Measurements from ENCODE around the gene ACY1. TPM values are rescaled to one million over a fixed set of nuclear protein-coding genes. Genes with fewer than 3 reads are reported as not detected.

ACY1 gene
- total RNA-seq, 2 experiments from 2014 or later: 4.9 TPM

DNA sequence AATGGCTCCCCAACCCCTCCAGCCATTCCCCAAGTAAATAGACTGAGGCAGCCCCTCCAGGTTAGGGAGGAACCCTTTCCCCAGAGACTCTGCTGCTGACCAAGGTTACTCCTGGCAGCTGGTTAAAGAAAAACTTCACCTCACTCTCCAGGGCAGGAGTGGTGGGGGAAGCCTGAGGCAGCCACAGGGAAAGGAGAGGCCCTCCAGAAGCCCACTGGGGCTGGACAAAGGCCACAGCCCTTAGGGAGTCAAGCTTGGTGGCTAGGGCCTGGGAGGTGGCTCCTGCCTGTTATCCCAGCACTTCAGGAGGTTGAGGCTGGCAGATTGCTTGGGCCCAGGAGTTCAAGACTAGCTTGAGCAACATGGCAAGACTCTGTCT, 923 bp downstream of the ACY1 start:
- Mint-ChIP-seq H3K9me3 (no peaks in the 10 kb centered on the region), H3K4me3 (peak overlapping the region; percentile 38), H3K4me1 (ENCODE audit: low read depth) (peaks cover 20% of the 10 kb centered on the region), H3K27ac (peak overlapping the region; percentile 59), H3K27me3 (no peaks in the 10 kb centered on the region), H3K36me3 (ENCODE audit: low read depth) (no peaks in the 10 kb centered on the region)
- Histone ChIP-seq H3K36me3 (ENCODE audit: insufficient read depth, low read length) (no peaks in the 10 kb centered on the region), H3K4me3 (ENCODE audit: low read length) (no peak overlapping the region), H3K4me1 (ENCODE audit: insufficient read depth, low read length) (peaks cover 40% of the 10 kb centered on the region), H3K27ac (ENCODE audit: low read depth in 1 of 2, low read length in 2 of 2) (peak overlapping the region; percentile 29 to 53), H3K9me3 (ENCODE audit: control insufficient read depth in 1 of 2, insufficient read depth in 1 of 2, low read length in 2 of 2) (no peaks in the 10 kb centered on the region), H3K27me3 (ENCODE audit: control insufficient read depth in 1 of 2, insufficient read depth in 2 of 2, low read length in 2 of 2) (no peaks in the 10 kb centered on the region)
- TF ChIP-seq, protein P1, sequence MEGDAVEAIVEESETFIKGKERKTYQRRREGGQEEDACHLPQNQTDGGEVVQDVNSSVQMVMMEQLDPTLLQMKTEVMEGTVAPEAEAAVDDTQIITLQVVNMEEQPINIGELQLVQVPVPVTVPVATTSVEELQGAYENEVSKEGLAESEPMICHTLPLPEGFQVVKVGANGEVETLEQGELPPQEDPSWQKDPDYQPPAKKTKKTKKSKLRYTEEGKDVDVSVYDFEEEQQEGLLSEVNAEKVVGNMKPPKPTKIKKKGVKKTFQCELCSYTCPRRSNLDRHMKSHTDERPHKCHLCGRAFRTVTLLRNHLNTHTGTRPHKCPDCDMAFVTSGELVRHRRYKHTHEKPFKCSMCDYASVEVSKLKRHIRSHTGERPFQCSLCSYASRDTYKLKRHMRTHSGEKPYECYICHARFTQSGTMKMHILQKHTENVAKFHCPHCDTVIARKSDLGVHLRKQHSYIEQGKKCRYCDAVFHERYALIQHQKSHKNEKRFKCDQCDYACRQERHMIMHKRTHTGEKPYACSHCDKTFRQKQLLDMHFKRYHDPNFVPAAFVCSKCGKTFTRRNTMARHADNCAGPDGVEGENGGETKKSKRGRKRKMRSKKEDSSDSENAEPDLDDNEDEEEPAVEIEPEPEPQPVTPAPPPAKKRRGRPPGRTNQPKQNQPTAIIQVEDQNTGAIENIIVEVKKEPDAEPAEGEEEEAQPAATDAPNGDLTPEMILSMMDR (IDR thresholded peaks at IDR 0.05): no peak
- intact Hi-C loops (cut with DNase I, micrococcal nuclease): no loop called here
- POLR2A ChIA-PET: interaction anchor here (1.2 to 3.9 kb wide), 3 partner anchors 10 to 17 kb away, joined by 5 to 32 read pairs (median 24); partner anchors contain the start of genes ABHD14B, PCBP4 and RPL29
- ATAC-seq (ENCODE audit: poor library complexity) (no peak), DNase-seq (no peak)
- CTCF ChIA-PET: interaction anchor here (2.5 to 3.8 kb wide), 2 partner anchors 11 to 18 kb away, joined by 6 to 46 read pairs; partner anchors contain the start of genes ABHD14A and ABHD14B

DNA sequence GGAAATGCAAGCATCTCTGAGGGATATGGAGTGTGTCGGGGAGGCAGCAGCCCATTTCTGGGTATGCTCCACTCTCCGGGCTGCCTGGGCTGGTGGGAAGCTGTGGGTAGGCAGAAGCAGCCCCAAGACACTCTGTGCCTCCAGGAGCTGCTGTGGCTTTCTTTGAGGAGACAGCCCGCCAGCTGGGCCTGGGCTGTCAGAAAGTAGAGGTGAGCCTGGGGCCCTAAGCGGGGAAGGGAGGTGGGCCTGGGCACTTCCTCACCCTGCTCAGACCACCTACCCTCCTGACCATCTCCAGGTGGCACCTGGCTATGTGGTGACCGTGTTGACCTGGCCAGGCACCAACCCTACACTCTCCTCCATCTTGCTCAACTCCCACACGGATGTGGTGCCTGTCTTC, 1.7 kb downstream of the ACY1 start:
- no peak overlapping the region for H3K27ac ChIP-seq (ENCODE audit: low read depth in 1 of 2, low read length in 2 of 2)
- H3K36me3 ChIP-seq (ENCODE audit: insufficient read depth, low read length): no peaks in the 10 kb centered on the region
- Mint-ChIP-seq H3K36me3 (ENCODE audit: low read depth) (no peaks in the 10 kb centered on the region), H3K9me3 (no peaks in the 10 kb centered on the region), H3K4me3 (no peak overlapping the region), H3K27me3 (no peaks in the 10 kb centered on the region), H3K27ac (peak overlapping the region; percentile 59), H3K4me1 (ENCODE audit: low read depth) (peaks cover 20% of the 10 kb centered on the region)
- H3K27me3 ChIP-seq (ENCODE audit: control insufficient read depth in 1 of 2, insufficient read depth in 2 of 2, low read length in 2 of 2): no peaks in the 10 kb centered on the region
- intact Hi-C loops (cut with DNase I, micrococcal nuclease): no loop called here
- peaks cover 40% of the 10 kb centered on the region for H3K4me1 ChIP-seq (ENCODE audit: insufficient read depth, low read length)
- ChIA-PET CTCF (interaction anchor here (2.5 to 3.8 kb wide), 2 partner anchors 12 to 17 kb away, joined by 6 to 46 read pairs; partner anchors contain the start of genes ABHD14A and ABHD14B), POLR2A (interaction anchor here (1.2 to 3.9 kb wide), 2 partner anchors 10 to 11 kb away, joined by 5 to 32 read pairs; partner anchors contain the start of genes ABHD14B and RPL29)
- H3K9me3 ChIP-seq (ENCODE audit: control insufficient read depth in 1 of 2, insufficient read depth in 1 of 2, low read length in 2 of 2): no peaks in the 10 kb centered on the region
- no peak overlapping the region for H3K4me3 ChIP-seq (ENCODE audit: low read length)
- DNase-seq (no peak), ATAC-seq (ENCODE audit: poor library complexity) (no peak)
- TF ChIP-seq, protein P1 (IDR thresholded peaks at IDR 0.05): no peak

DNA sequence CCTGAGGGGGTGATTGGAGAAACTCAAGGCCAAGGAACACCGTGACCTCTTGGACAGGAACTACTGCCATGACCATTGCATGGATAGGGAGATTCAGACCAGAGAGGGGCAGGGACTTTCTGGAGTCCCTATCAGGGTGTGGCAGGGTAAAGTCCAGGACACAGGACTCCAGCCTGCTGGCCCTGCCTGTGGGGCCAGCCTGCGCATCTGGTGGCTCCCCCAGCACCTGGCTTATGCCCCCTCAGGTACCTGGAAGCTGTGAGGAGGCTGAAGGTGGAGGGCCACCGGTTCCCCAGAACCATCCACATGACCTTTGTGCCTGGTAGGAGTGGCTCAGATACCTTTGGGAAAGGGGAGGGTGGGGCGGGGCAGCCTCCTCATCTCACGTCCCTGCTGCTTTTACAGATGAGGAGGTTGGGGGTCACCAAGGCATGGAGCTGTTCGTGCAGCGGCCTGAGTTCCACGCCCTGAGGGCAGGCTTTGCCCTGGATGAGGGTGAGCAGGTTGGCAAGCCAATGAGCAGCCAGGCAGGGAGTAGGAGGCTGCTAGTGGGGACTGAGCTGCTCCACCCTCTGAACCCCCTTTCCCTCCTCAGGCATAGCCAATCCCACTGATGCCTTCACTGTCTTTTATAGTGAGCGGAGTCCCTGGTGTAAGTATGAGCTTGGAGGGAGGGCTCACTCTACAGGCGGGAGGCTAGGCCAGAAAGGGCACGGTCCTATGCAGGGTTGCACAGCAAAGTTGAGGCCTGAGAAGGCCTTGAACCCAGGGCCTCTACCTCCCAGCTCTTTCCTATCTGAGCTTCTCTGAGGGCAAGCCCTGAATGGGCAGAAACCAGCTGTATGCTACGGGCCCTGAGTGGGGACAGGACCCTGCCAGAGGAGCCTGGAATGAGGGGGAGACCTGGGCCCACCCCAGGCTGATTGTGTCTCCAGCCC, 2.9 kb downstream of the ACY1 start:
- Mint-ChIP-seq H3K4me3 (no peak overlapping the region), H3K27me3 (no peaks in the 10 kb centered on the region), H3K9me3 (no peaks in the 10 kb centered on the region), H3K27ac (peak overlapping the region; percentile 59), H3K4me1 (ENCODE audit: low read depth) (peaks cover 22% of the 10 kb centered on the region), H3K36me3 (ENCODE audit: low read depth) (peaks cover 3% of the 10 kb centered on the region)
- peaks cover 29% of the 10 kb centered on the region for H3K4me1 ChIP-seq (ENCODE audit: insufficient read depth, low read length)
- intact Hi-C loops (cut with DNase I, micrococcal nuclease): no loop called here
- H3K27me3 ChIP-seq (ENCODE audit: control insufficient read depth in 1 of 2, insufficient read depth in 2 of 2, low read length in 2 of 2): no peaks in the 10 kb centered on the region
- DNase-seq (no peak), ATAC-seq (ENCODE audit: poor library complexity) (no peak)
- CTCF ChIA-PET: interaction anchor here (2.1 kb wide), 1 partner anchor 12 kb away, joined by 11 read pairs; the partner anchor contains the start of genes ABHD14A and ABHD14B
- H3K36me3 ChIP-seq (ENCODE audit: insufficient read depth, low read length): no peaks in the 10 kb centered on the region
- H3K4me3 ChIP-seq (ENCODE audit: low read length): no peak overlapping the region
- H3K27ac ChIP-seq (ENCODE audit: low read depth in 1 of 2, low read length in 2 of 2): no peak overlapping the region
- TF ChIP-seq, protein P1 (IDR thresholded peaks at IDR 0.05): no peak
- POLR2A ChIA-PET: no interaction called here
- H3K9me3 ChIP-seq (ENCODE audit: control insufficient read depth in 1 of 2, insufficient read depth in 1 of 2, low read length in 2 of 2): no peaks in the 10 kb centered on the region
